ENCODE results near the gene CARMIL3.
"Not testable (repeated sequence)": the region's sequence is repeated elsewhere in the genome, so short reads cannot be mapped to it uniquely, and the experiment has no call there.

- TF ChIP-seq POLR2AphosphoS5, TAF1, SPI1 (IDR thresholded peaks at IDR 0.05; ENCODE audit: low read depth, low read length): not testable (repeated sequence)
These were observed 1.1 kb upstream of the CARMIL3 start for GRCh38 chr14:24050753-24051152.

All from GM12891 (cell line).